Stimulated activated CD8-positive, alpha-beta memory T cell treated with anti-CD3 and anti-CD28 coated beads, Interleukin-12 subunit alpha, Interleukin-12 subunit beta, amount 100 ng/mL, for 24 hours (primary cell): ENCODE data around the gene CIITA.
"Not testable (repeated sequence)": the region's sequence is repeated elsewhere in the genome, so short reads cannot be mapped to it uniquely, and the experiment has no call there.

Experiments used
- DNase-seq: peaks from one replicate; pipeline ENCODE4 v3.0.0-alpha.2; 2020; ENCODE audit errors: extremely low read depth

The CIITA gene

DNA sequence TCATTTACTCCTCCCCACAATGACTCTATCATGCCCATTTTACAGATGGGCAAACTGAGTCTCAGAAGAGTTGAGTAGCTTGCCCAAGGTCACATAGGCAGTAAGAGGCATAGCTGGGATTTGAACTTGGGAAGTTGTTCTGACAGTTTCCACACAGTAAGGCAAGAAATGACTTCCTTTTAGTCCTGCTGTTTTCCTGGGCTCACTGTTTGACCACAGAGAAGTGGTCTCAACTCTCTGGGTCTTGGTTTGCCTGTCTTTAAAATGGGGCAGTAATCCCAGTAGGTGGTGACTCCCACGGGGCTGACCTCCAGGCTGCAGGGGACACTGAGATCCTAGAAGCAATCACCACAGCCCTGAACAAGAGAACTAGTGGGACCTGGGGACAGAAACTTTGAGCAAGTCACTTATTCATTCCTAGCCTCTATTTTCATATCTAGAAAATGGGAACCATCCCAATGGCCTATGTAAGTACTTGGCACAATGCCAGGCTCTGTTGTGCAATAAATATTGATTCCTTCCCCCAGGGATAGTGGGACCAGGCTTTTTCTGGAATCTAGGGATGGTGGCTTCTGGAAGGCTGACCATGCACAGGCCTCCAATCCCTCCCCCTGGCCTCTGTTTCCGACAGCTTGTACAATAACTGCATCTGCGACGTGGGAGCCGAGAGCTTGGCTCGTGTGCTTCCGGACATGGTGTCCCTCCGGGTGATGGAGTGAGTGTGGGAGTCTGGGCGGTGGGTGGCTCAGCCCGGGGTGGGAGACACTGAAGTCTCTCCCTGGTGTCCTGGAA is 44.7 kb downstream of the CIITA start:
- DNase-seq, result no peak

DNA sequence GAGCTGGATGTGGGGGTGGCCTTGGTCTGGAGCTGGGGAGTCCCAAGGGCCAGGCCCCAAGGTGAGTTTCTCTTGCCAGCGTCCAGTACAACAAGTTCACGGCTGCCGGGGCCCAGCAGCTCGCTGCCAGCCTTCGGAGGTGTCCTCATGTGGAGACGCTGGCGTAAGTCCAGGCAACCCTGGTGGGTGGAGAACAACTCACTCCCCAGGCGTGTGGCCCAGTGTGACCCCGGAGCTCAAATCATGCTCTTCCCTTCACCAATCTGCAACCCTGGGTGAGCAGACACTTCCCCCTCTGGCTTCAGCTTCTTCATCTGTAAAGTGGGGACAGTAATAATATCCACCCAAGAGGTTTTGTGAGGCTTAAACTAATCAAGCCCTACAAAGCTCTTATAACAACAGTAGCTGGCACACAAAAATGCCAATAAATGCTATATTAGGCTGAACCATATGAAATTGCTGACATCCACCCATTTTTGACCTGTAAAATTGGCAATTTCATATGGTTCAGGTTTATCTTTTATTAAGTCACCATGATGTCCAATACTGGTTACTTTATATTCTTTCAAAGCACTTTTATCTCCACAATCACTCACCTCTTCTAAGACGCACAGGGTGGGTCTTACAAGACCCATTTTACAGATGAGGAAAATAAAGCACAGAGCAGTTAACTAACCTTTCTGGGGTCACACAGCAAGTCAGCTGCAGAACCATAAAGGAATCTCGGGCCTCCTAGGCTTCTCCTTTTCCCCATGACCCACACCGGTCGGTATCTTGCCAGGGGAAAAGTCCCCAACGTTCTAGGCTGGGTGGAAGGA is 45.5 kb downstream of the CIITA start:
- DNase-seq, result no peak

DNA sequence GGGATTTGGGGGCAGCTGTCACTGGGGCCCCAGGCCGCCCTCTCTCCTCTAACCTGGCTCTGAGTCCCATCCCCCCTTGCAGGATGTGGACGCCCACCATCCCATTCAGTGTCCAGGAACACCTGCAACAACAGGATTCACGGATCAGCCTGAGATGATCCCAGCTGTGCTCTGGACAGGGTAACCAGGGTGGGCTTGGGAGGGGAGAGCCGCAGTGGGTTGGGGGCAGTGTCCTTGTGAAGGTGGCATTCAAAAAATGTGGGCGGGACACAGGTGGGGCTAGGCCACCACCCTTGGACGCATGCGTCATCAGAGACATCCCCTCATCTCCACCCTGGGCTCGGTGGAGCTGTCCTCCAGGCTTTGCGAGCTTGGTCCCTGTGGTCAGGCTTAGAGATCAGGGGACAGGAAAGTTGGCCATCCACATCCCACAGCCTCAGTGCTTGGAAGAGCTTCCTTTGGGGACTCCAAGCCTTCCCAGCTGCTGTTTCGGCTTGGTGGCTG is 46.2 kb downstream of the CIITA start:
- no peak for DNase-seq

DNA sequence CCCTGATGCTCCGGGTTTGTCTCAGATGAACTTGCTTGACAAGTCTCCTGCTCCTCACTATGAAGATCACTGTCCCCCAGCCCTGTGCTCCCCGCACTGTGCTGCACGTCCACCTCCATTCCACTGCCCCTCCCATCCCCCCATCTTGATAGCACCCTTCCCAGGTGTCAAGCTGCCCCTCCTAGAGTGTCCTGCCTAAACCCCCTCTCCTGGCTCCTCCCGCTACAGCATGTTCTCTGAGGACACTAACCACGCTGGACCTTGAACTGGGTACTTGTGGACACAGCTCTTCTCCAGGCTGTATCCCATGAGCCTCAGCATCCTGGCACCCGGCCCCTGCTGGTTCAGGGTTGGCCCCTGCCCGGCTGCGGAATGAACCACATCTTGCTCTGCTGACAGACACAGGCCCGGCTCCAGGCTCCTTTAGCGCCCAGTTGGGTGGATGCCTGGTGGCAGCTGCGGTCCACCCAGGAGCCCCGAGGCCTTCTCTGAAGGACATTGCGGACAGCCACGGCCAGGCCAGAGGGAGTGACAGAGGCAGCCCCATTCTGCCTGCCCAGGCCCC is 46.7 kb downstream of the CIITA start:
- DNase-seq, result no peak

DNA sequence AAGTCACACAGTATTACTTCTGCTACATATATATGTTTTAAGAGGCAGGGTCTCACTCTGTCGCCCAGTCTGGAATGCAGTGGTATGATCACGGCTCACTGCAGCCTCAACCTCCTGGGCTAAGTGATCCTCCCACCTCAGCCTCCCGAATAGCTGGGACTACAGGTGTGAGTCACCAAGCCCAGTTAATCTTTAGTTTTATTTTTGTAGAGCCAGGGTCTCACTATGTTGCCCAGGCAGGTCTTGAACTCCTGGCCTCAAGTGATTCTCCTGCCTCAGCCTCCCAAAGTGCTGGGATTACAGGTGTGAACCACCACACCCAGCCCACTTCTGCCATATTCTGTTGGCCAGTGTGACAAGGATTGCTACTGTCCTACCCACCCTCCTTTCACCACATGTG is 48.3 kb downstream of the CIITA start:
- not testable (repeated sequence) for DNase-seq

DNA sequence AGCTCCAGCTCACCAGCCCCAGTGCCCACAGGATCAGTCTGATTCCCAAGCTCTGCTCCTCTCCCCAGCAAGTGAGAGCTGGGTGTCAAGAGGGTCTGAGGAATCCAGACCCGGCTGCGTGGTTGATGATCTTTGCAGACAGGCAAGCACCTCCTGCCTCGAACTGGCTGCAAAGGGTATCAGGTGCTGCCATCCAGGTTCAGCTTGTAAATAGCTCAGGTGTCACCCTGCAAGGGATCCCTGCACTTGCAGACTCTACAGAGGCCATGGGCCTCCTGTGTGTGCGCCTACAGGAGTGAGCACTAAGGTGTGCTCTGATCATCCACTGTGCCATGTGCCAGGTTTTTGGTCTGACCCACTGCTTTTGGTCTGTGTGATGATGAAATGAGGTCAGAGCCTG is 49.1 kb downstream of the CIITA start:
- DNase-seq, result no peak

DNA sequence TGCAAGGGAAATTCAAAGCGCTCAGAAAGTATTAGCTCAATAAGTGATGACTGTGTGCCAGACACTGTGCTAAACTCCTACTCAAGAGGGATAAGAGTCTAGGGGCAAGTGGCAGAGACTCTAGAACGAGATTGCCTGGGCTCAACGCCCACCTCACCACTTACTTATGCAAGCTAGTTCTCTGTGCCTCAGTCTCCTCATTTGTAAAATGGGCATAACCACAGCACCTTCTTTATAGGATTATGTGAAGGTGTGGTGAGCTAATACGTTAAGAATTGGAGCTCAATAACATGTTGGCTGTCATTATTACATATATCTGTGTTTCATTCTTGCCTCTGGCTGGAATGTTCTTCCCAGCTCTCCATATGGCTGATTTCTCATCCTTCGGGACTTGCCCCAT is 49.9 kb downstream of the CIITA start:
- DNase-seq, result no peak

DNA sequence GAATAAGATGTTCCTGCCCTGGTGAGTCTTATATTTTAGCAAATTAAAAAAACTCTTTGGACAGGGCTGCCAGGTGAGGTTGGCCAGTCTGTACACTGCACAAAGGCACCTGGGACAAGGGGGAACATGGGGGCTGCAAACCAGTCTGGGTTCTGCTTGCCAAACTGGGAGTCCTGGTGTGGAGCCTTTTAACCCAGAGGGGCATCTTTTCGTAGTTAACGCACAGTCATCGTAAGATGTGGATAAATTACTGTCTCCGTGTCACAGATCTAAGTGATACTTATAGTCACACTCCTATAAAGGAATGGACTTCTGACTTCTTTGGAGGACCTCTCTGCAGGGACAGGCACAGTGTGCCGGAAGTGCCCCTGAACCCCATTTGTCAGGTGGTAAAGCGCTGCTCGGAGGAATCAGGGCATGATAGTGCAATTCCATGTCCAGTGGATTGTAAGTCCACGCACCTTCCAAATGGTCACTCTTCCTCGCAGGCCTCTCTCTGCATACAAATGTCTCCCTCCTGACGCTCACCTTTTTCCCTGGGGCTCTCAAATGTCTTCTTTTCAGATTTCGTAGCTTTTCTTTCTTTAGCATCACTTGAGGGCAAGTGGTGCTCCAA is 50.6 kb downstream of the CIITA start:
- no peak for DNase-seq

DNA sequence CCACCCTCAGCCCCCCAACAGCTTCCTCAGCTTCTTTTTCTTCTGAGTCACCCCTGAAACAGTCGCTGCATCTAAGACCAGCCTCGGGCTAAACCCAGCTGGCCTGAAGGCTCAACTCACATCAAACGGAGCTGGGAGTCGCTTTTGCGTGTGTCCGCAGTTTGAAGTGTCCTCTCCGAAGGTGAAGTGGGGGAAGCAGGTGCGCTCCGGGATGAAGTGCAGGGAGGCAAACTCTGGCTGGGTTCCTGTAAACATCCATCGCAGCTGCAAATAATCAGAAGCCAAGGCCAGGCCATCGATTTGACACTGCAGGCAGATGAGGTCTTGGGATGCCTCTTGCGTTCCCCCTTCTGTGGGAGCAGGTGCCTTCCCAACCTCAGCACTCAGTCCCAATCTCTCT is 52.1 kb downstream of the CIITA start:
- DNase-seq, result not testable (repeated sequence)

DNA sequence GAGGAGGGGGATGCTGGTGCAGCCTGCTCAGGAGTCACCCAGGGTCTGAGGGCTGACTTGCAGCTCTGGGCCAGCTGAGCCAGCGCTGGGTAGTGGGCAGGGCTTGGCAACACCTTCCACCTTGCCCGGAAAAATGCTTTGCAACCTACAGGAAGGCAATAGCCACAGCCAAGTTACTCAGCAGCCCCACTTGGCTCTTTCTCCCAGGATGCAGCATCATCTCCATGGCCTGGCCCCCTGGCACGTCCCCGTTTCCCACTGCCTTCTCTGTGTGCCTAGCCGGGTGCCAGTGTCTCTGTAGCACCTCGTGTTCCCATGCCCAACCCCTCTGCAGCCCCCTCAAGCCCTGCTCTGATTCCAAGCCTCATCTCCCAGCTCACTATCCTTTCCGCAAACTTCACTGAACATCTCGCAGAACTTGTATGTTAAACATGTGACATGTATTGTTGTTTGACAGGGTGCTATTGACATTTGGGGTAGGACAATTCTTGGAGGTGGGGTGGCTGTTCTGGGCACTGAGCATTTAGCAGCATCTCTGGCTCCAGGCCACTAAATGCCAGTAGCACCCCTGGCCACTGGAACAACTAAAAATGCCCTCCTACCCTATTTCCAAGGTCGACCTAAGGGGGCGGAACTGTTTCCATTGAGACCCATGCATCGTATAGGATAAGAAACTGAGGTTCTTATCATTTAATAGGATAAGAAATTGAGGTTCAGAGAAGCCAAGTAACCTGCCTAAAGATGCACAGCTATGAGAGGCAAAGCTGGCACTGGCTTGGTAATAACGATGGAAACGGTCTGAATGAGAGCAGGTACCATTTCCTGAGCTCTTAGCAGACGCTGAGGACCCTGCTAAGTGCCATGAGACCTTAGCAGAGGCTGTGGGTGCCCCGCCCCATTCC is 53.1 kb downstream of the CIITA start:
- no peak for DNase-seq

DNA sequence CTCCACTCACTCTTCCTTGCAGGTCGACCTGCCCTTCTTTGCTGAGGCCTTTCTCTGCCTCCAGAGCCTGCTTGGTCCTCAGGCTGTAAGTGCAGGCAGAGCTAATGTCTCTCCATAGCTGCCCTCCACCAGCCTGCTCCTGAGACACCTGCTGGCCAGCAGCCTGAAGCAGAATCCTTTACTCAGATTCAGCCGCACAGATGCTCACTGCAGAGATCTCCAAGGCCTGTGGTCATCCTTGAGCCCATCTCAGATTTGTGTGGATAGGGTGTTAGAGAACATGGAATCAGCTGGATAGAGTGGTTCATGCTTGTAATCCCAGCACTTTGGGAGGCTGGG is 53.7 kb downstream of the CIITA start:
- DNase-seq, result no peak

DNA sequence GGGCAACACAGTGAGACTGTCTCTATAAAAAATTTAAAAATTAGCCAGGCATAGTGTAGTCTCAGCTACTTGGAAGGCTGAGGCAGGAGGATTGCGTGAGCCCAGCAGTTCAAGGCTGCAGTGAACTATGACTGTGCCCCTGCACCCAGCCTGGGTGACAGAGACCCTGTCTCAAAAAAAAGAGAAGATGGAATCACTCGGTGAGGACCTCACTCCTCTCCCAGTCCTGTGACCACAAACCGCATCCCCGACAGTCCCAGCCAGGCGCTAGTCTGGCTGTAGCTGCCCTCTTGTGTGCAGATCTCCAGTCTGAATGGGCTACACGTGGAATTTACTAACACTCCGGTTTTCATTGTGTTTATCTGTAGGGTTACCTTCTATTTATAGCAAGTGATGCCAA is 54.1 kb downstream of the CIITA start:
- DNase-seq, result no peak

DNA sequence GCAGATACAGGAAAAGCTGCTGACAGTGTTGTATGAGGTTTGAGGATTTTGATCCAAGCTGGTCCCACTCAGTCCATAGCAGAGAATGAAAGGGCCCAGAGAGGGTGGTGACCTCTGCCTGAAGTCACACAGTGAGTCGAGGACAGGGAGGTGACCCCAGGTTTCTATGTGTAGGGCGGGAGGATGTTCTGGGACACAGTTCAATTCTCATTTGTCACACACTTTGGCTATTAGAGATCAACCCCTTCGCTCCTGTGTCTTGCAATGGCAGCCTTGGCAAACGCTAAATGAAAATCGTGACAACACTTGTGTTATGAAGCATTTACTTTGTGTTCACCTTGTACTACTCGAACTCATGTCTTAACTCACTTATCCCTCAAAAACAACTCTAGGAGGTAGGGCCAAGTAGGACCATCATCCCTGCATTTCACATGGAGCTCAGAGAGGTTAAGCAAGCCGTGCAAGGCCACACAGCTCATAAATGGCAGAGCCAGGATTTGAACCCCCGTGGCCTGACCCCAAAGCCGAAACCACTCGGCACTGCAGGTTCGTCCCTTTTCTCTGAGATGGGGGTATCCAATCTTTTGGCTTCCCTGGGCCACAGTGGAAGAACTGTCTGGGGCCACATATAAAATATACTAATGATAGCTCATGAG is 55.1 kb downstream of the CIITA start:
- no peak for DNase-seq

DNA sequence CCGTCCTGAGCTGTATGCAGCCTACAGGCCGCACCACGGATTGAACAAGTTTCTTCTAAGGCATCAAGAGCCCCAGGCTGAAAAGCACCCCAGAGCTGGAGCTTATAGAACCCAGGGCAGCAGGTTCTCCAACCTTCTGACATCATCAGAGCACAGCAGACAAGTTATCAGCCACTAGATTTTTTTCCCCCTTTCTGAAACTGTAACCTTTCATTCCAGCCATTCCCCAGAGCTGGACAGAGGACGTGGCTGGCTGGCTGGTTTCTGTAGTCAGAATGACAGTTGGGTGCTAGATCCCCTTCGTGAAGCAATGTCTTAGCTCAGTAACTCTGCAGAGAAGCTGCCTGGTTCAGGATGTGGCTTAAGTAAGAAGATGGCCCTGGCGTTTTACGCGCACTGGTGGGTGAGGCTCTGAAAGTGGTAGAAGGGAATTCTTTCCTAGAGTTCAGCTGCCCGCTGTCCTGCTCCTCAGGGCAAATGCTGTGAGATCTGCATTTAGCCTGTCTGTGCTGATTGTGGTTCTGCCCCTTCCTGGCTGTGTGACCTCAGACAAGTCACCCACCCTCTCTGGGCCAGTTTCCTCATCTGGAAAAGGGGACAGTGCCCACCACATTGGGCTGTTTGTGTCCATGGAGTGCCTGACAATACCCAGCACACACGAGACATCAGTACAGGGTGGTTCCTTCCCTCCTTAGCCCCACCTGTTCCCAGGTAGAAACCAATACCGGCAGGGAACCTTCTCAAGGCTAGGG is 56.1 kb downstream of the CIITA start:
- DNase-seq, result no peak

DNA sequence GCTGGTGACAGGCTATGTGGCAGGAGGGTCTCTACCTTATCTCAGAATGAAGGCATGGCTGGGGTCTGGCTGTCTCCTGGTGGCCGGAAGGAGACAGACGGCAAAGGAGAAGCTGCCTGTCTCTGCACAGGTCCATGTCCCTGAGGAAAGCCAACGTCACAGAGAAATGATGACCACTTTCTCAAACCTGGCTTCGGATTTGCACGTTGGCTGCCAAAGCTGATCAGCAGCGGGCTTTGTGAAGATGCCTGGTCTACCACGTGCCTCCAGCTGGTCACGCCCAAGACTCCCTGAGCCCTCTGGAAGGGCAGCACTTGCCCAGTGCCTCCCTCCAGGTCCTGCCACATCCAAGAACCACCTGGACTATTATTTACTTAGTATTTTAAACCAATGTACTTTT is 56.9 kb downstream of the CIITA start:
- no peak for DNase-seq

DNA sequence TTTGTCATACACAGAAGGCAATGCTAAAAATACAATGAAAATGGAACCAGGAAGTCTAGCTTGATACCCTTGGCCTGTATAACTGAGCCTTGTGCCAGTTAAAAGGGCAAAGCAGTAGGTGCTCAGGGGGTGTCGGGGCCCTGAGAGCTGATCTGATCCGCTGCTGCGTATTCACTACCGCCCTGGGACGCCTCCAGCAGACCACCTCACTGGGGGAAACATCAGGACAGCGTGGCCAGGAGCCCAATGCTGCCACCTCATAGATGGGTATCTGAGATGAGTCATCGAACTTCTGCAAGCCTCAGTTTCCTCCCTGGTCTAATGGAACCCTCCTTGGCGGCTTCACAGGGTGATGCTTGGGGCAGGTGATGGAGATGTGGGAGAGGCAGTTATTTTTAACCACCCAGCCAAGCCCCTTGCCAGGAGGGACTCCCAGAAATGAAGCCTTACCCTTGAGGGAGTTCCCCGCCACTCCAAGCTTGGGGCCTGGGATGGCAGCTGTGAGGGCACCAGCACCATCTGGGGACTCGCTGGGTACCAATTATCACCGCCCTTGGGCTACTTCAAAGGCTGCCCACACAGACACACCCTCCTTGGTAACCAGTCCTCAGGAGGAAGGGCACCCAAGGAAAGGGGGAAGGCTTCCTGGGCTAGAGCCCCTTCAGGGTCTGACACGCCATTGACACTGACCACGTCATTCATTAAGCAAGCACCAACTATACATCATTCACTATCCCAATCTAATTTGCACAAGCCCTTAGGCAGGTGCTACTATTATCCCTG is 57.5 kb downstream of the CIITA start:
- no peak for DNase-seq

DNA sequence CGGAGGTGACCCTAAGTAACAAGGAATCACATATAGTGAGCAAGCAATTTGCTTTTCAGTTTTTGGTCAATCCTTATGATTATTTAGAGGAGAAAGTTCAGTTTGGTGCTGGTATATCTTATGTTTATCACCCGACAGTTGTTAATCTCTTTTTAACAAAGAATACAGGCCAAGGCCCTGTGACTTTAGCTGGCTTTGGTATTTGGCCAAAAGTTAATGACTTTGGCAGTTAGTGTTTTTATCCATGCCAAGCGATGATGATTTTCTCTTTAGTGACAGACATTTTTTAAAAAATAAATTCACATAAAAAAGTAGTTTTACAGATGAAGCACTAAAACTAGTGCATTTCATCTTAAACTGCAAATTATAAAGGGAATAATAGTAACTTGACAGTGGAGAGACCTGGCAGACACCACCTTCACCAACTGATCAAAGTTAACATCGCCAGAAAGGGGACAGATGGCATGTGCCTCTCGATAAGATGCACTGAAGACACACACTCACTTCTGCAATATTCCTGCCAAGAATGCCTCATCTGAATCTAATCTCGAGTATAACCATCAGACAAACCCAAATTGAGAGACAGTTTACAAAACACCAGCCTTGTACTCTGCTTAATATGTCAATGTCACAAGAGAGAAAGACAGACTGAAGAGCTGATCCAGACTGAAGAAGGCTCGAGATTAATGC is 58.4 kb downstream of the CIITA start:
- DNase-seq, result no peak

DNA sequence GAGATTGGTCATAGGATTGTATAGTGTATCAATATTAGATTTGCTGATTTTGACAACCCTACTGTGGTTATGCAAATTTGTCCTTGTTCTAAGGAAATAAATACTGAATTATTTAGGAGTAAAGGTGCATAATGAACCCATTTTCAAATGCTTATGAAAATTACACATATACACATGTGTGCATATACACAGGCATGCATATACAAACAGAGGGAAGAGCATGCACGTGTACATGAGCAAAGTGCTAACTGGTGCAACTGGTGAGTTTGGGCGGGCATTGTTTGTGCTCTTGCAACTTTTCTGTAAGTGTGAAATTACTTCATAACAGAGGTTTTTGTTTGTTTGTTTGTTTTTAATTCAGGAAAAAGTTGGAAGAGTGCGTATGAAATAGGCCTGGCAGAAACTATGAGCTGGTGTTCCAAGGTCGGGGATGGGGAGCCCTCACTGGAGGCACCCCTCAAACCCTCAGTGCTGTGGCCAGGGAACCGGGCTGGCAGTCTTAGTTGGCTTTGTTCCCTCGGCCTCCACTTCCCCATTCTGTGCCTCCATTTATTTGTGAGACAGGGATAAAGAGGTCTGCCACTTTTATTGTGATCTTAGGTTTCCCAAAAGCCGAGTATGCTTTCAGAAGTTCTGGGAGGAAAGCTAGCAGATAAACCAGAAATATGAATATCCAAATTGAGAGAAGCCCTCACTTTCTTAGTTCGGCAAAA is 59.4 kb downstream of the CIITA start:
- DNase-seq, result no peak
